Heart left ventricle (tissue), 13 donors: ENCODE measurements around the gene DES.
A peak's percentile ranks its signal among the peaks of the same experiment; 100 is the strongest.

Source experiments
- POLR2A ChIP-seq, 2 donors: fragments of 450-650 bp; IDR thresholded peaks; one replicate each; pipeline ENCODE4 v1.6.1; 2017; ENCODE audit warnings: antibody characterized with exemption in 2 of 2, mild to moderate bottlenecking in 2 of 2, moderate library complexity in 2 of 2
- TF ChIP-seq, protein P1 (sequence below), 12 donors: fragments of 200-600 bp; sonication (generic) in 4 of 12; IDR thresholded peaks; one replicate each; pipeline versions ENCODE4 v1.5.0 to v1.8.0; 2018 to 2022; ENCODE audit warnings: antibody characterized with exemption in 12 of 12, mild to moderate bottlenecking in 5 of 12
- donor health status: ischemic (EF 13 %, LVEDD 7.1; RV severe dilation, severe dysfunction).
- donor health status: DM: no; HTN: yes; CAD: no.
- donor health status: DM: no; HTN: no; CAD: no.
- donor health status: ischemic (EF 25% LVEDD 6.9; RV normal size, moderate dysfunction).
- donor health status: ischemic (EF 25% LVEDD 5.7; RV mildly dilated, moderate dysfunction).
- donor health status: ischemic (EF 35%, LVEDD 5.7; RV mildly dilated, moderate dysfunction).
- donor health status: nonischemic (EF 11% LVEDD 7.7; RV severe dilation, severe dysfunction).
- donor health status: DM: yes; HTN: yes; CAD: no.
- donor health status: PGD.
- donor health status: ischemic (EF 29% LVEDD 5.4; RV normal size, mild dysfunction).
- donor health status: nonischemic (EF 23%, LVEDD 6.1; RV moderate dilation, normal function).

- TF ChIP-seq, protein P1, sequence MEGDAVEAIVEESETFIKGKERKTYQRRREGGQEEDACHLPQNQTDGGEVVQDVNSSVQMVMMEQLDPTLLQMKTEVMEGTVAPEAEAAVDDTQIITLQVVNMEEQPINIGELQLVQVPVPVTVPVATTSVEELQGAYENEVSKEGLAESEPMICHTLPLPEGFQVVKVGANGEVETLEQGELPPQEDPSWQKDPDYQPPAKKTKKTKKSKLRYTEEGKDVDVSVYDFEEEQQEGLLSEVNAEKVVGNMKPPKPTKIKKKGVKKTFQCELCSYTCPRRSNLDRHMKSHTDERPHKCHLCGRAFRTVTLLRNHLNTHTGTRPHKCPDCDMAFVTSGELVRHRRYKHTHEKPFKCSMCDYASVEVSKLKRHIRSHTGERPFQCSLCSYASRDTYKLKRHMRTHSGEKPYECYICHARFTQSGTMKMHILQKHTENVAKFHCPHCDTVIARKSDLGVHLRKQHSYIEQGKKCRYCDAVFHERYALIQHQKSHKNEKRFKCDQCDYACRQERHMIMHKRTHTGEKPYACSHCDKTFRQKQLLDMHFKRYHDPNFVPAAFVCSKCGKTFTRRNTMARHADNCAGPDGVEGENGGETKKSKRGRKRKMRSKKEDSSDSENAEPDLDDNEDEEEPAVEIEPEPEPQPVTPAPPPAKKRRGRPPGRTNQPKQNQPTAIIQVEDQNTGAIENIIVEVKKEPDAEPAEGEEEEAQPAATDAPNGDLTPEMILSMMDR (IDR thresholded peaks at IDR 0.05) = peak; percentile 77 to 90 (median 86)
- no peak for TF ChIP-seq POLR2A (IDR thresholded peaks at IDR 0.05)
Observed at GRCh38 chr2:219459460-219460311, 41.5 kb downstream of the DES start.
